WTC11 (cell line): ENCODE results near the gene INPP4B. TPM values are rescaled to one million over a fixed set of nuclear protein-coding genes. Genes with fewer than 3 reads are reported as not detected.

Source experiments
- ATAC-seq: fragments of 200-7000 bp; cut with Tn5 transposase; 2 replicates; pipeline ENCODE4 v1.10.0; 2021; ENCODE audit warnings: mild to moderate bottlenecking, moderate library complexity
- CTCF ChIA-PET: fragments of 300-600 bp; sonication (Branson Sonifier 250); formaldehyde crosslinking; loops from one replicate; lab custom pipeline; 2021; ENCODE audit warnings: antibody characterized with exemption; lab: Charles Lee
- POLR2A ChIA-PET: fragments of 350-600 bp; sonication (Branson Sonifier 250); formaldehyde crosslinking; loops from one replicate; lab custom pipeline; 2021; ENCODE audit warnings: antibody characterized with exemption; lab: Charles Lee
- DNase-seq: peaks from one replicate; pipeline ENCODE4 v3.0.0; 2021; ENCODE audit warnings: low spot score
- H3K27ac Mint-ChIP-seq: 2 replicates; pipeline ENCODE4 v1.8.0; 2021; ENCODE audit warnings: mixed read lengths
- H3K27me3 Mint-ChIP-seq: 2 replicates; pipeline ENCODE4 v1.8.0; 2021; ENCODE audit warnings: low read depth, mild to moderate bottlenecking, moderate library complexity, mixed read lengths
- H3K36me3 Mint-ChIP-seq: 2 replicates; pipeline ENCODE4 v1.8.0; 2021; ENCODE audit warnings: mixed read lengths
- H3K4me1 Mint-ChIP-seq: 2 replicates; pipeline ENCODE4 v1.8.0; 2022; ENCODE audit warnings: mixed read lengths
- H3K4me3 Mint-ChIP-seq: 2 replicates; pipeline ENCODE4 v1.8.0; 2021; ENCODE audit warnings: mild to moderate bottlenecking, moderate library complexity, mixed read lengths
- H3K9me3 Mint-ChIP-seq: 2 replicates; pipeline ENCODE4 v1.8.0; 2021; ENCODE audit warnings: mixed read lengths
- ELF4 ChIP-seq: sonication (generic); formaldehyde crosslinking; IDR thresholded peaks from 2 replicates; pipeline ENCODE4 v1.8.1; 2022; ENCODE audit warnings: low read depth, mild to moderate bottlenecking, moderate library complexity, missing genetic modification reagents
- ESRRA ChIP-seq: sonication (generic); formaldehyde crosslinking; IDR thresholded peaks from 2 replicates; pipeline ENCODE4 v1.8.1; 2022; ENCODE audit warnings: mild to moderate bottlenecking, missing genetic modification reagents, borderline replicate concordance
- ETV6 ChIP-seq: sonication (generic); formaldehyde crosslinking; IDR thresholded peaks from 2 replicates; pipeline ENCODE4 v1.8.1; 2022; ENCODE audit warnings: mild to moderate bottlenecking, missing genetic modification reagents
- FOXJ3 ChIP-seq: sonication (generic); formaldehyde crosslinking; IDR thresholded peaks from 2 replicates; pipeline ENCODE4 v1.9.0; 2021; ENCODE audit warnings: missing genetic modification reagents, mild to moderate bottlenecking, borderline replicate concordance
- FOXK1 ChIP-seq: sonication (generic); formaldehyde crosslinking; IDR thresholded peaks from 2 replicates; pipeline ENCODE4 v1.8.0; 2022; ENCODE audit warnings: mild to moderate bottlenecking, moderate library complexity, missing genetic modification reagents
- JUN ChIP-seq: sonication (generic); formaldehyde crosslinking; IDR thresholded peaks from 2 replicates; pipeline ENCODE4 v1.8.0; 2023; ENCODE audit warnings: mild to moderate bottlenecking, missing genetic modification reagents
- NFYB ChIP-seq: sonication (generic); formaldehyde crosslinking; conservative IDR thresholded peaks from 2 replicates; pipeline ENCODE4 v1.8.0; 2022; ENCODE audit warnings: low read depth, missing genetic modification reagents
- OVOL2 ChIP-seq: fragments of 250-450 bp; sonication (Bioruptor Pico); IDR thresholded peaks from 2 replicates; pipeline ENCODE4 v1.9.0; 2021; ENCODE audit warnings: mild to moderate bottlenecking, borderline replicate concordance
- SMAD3 ChIP-seq: sonication (generic); formaldehyde crosslinking; IDR thresholded peaks from 2 replicates; pipeline ENCODE4 v1.8.0; 2022; ENCODE audit warnings: missing genetic modification reagents, mild to moderate bottlenecking, borderline replicate concordance
- TEAD1 ChIP-seq: sonication (generic); formaldehyde crosslinking; IDR thresholded peaks from 2 replicates; pipeline ENCODE4 v1.8.0; 2022; ENCODE audit warnings: mild to moderate bottlenecking, missing genetic modification reagents
- ZBTB21 ChIP-seq: sonication (generic); formaldehyde crosslinking; IDR thresholded peaks from 2 replicates; pipeline ENCODE4 v1.8.1; 2023; ENCODE audit warnings: mild to moderate bottlenecking, missing genetic modification reagents, borderline replicate concordance
- ZNF263 ChIP-seq: sonication (generic); formaldehyde crosslinking; IDR thresholded peaks from 2 replicates; pipeline ENCODE4 v1.8.1; 2022; ENCODE audit warnings: low read depth, mild to moderate bottlenecking, moderate library complexity, missing genetic modification reagents
- ZNF396 ChIP-seq: fragments of 250-450 bp; sonication (Bioruptor Pico); IDR thresholded peaks from 2 replicates; pipeline ENCODE4 v1.8.0; 2021; ENCODE audit warnings: mild to moderate bottlenecking, moderate library complexity, borderline replicate concordance
- ZNF416 ChIP-seq: fragments of 250-450 bp; sonication (Bioruptor Pico); IDR thresholded peaks from 2 replicates; pipeline ENCODE4 v1.9.0; 2021; ENCODE audit warnings: mild to moderate bottlenecking, inconsistent platforms
- total RNA-seq: library from RNA; stranded (reverse); gene quantifications from 3 replicates; pipeline ENCODE4 v1.2.3, GENCODE V29; 2021
- TF ChIP-seq, protein P1 (sequence below): sonication (generic); formaldehyde crosslinking; IDR thresholded peaks from 2 replicates; pipeline ENCODE4 v1.8.0; 2023; ENCODE audit warnings: missing genetic modification reagents
- TF ChIP-seq, protein P2 (sequence below): sonication (generic); formaldehyde crosslinking; IDR thresholded peaks from 2 replicates; pipeline ENCODE4 v1.8.1; 2023; ENCODE audit warnings: mild to moderate bottlenecking, moderate library complexity, missing genetic modification reagents
- TF ChIP-seq, protein P3 (sequence below): sonication (generic); formaldehyde crosslinking; IDR thresholded peaks from 2 replicates; pipeline ENCODE4 v1.8.1; 2023; ENCODE audit warnings: mild to moderate bottlenecking, missing genetic modification reagents
- TF ChIP-seq, protein P4 (sequence below): sonication (generic); formaldehyde crosslinking; IDR thresholded peaks from 2 replicates; pipeline ENCODE4 v1.8.0; 2022; ENCODE audit warnings: mild to moderate bottlenecking, missing genetic modification reagents
- TF ChIP-seq, protein P5 (sequence below): sonication (generic); formaldehyde crosslinking; IDR thresholded peaks from 2 replicates; pipeline ENCODE4 v1.8.0; 2022; ENCODE audit warnings: mild to moderate bottlenecking, missing genetic modification reagents
- TF ChIP-seq, protein P6 (sequence below): sonication (generic); formaldehyde crosslinking; IDR thresholded peaks from 2 replicates; pipeline ENCODE4 v1.8.1; 2023; ENCODE audit warnings: mild to moderate bottlenecking, missing genetic modification reagents, moderate library complexity

The INPP4B gene
- total RNA-seq, 1 experiment from 2014 or later: 0.92 TPM

DNA sequence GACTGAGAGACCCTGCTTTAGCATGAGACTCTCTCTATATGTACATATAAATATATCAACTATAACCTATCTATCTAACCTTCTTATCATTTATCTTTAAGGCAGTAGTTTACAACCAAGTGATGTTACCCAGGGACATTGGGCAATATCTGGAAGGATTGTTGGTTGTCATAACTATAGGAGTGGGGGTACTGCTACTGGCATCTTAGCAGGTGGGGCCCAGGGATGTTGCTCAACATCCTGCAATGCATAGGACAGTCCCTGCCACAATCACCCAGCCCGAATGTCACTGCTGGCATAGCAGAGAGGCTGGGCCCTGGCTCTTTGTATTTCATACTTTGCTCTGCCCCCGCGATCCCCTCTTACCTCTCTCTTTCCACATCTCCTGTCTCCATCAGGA is 812.0 kb downstream of the INPP4B start:
- POLR2A ChIA-PET: no interaction called here
- DNase-seq (no peak), ATAC-seq (no peak)
- H3K36me3 Mint-ChIP-seq: no peaks in the 10 kb centered on the region
- H3K27ac Mint-ChIP-seq: no peak overlapping the region
- H3K27me3 Mint-ChIP-seq: no peaks in the 10 kb centered on the region; the same call in 1 of the 2 replicates
- no peaks in the 10 kb centered on the region for H3K9me3 Mint-ChIP-seq
- TF ChIP-seq, protein P1, sequence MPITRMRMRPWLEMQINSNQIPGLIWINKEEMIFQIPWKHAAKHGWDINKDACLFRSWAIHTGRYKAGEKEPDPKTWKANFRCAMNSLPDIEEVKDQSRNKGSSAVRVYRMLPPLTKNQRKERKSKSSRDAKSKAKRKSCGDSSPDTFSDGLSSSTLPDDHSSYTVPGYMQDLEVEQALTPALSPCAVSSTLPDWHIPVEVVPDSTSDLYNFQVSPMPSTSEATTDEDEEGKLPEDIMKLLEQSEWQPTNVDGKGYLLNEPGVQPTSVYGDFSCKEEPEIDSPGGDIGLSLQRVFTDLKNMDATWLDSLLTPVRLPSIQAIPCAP (CRISPR knock-in tag): no peak
- TF ChIP-seq JUN (no peak), FOXJ3 (CRISPR knock-in tag) (no peak), SMAD3 (CRISPR knock-in tag) (no peak), ZNF263 (no peak), ELF4 (CRISPR knock-in tag) (no peak), ZNF416 (CRISPR knock-in tag) (no peak), OVOL2 (CRISPR knock-in tag) (no peak), TEAD1 (CRISPR knock-in tag) (no peak)
- TF ChIP-seq, protein P2, sequence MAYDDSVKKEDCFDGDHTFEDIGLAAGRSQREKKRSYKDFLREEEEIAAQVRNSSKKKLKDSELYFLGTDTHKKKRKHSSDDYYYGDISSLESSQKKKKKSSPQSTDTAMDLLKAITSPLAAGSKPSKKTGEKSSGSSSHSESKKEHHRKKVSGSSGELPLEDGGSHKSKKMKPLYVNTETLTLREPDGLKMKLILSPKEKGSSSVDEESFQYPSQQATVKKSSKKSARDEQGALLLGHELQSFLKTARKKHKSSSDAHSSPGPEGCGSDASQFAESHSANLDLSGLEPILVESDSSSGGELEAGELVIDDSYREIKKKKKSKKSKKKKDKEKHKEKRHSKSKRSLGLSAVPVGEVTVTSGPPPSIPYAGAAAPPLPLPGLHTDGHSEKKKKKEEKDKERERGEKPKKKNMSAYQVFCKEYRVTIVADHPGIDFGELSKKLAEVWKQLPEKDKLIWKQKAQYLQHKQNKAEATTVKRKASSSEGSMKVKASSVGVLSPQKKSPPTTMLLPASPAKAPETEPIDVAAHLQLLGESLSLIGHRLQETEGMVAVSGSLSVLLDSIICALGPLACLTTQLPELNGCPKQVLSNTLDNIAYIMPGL: no peak
- TF ChIP-seq, protein P3, sequence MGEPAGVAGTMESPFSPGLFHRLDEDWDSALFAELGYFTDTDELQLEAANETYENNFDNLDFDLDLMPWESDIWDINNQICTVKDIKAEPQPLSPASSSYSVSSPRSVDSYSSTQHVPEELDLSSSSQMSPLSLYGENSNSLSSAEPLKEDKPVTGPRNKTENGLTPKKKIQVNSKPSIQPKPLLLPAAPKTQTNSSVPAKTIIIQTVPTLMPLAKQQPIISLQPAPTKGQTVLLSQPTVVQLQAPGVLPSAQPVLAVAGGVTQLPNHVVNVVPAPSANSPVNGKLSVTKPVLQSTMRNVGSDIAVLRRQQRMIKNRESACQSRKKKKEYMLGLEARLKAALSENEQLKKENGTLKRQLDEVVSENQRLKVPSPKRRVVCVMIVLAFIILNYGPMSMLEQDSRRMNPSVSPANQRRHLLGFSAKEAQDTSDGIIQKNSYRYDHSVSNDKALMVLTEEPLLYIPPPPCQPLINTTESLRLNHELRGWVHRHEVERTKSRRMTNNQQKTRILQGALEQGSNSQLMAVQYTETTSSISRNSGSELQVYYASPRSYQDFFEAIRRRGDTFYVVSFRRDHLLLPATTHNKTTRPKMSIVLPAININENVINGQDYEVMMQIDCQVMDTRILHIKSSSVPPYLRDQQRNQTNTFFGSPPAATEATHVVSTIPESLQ (CRISPR knock-in tag): no peak
- TF ChIP-seq, protein P4, sequence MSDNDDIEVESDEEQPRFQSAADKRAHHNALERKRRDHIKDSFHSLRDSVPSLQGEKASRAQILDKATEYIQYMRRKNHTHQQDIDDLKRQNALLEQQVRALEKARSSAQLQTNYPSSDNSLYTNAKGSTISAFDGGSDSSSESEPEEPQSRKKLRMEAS (CRISPR knock-in tag): no peak
- TF ChIP-seq, protein P5, sequence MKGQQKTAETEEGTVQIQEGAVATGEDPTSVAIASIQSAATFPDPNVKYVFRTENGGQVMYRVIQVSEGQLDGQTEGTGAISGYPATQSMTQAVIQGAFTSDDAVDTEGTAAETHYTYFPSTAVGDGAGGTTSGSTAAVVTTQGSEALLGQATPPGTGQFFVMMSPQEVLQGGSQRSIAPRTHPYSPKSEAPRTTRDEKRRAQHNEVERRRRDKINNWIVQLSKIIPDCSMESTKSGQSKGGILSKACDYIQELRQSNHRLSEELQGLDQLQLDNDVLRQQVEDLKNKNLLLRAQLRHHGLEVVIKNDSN (CRISPR knock-in tag): no peak
- TF ChIP-seq, protein P6, sequence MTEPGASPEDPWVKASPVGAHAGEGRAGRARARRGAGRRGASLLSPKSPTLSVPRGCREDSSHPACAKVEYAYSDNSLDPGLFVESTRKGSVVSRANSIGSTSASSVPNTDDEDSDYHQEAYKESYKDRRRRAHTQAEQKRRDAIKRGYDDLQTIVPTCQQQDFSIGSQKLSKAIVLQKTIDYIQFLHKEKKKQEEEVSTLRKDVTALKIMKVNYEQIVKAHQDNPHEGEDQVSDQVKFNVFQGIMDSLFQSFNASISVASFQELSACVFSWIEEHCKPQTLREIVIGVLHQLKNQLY: no peak
- H3K4me3 Mint-ChIP-seq: no peak overlapping the region
- CTCF ChIA-PET: no interaction called here
- peaks cover 2% of the 10 kb centered on the region; the same call in 1 of the 2 replicates for H3K4me1 Mint-ChIP-seq

DNA sequence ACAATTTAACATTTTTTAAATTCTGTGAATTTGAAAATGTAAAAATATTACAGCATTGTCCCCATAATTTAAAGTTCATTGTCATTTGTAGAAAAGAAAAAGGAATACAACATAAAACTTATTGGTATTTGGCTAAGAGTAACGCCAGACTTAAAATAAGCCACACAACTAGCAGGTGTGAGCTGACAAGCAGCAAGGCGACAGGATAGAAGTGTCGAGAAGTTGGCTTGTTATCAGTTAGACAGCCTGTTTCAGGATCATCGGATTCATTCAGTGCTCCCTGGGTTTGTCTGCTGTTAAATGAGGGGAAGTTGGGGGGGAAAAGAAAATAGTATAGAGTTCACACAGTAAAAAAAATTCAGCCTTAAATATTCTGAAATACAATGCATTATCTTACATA is 816.1 kb downstream of the INPP4B start:
- peaks cover 17% of the 10 kb centered on the region for H3K4me1 Mint-ChIP-seq
- POLR2A ChIA-PET: no interaction called here
- TF ChIP-seq FOXK1 (CRISPR knock-in tag) (no peak), ESRRA (CRISPR knock-in tag) (no peak)
- ATAC-seq: no peak
- no peak overlapping the region for H3K4me3 Mint-ChIP-seq
- no peaks in the 10 kb centered on the region for H3K9me3 Mint-ChIP-seq
- H3K27ac Mint-ChIP-seq: no peak overlapping the region
- H3K36me3 Mint-ChIP-seq: no peaks in the 10 kb centered on the region
- no peak for DNase-seq
- H3K27me3 Mint-ChIP-seq: no peaks in the 10 kb centered on the region; the same call in 1 of the 2 replicates
- CTCF ChIA-PET: no interaction called here

DNA sequence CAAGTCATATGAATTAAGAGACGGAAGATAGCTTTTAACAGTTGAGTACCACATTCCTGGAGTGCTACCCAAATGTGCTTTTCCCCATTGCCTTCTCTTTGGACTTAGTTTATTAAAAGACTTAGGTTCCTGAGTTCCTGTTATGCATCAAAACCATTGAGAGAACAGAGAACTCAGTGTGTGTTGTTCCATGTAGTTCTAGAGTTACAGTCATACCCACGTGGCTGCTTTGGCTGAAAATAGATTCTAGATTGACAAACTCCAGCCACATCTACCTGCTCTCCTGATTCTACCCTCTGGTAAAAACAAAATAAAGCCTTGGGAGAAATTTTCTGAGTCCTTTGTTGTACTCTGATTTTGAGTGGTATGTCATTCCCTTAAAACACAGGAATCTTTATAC is 824.3 kb downstream of the INPP4B start:
- POLR2A ChIA-PET: no interaction called here
- Mint-ChIP-seq H3K36me3 (no peaks in the 10 kb centered on the region), H3K4me3 (no peak overlapping the region), H3K9me3 (peaks cover 8% of the 10 kb centered on the region; the same call in 1 of the 2 replicates), H3K4me1 (peaks cover 4% of the 10 kb centered on the region; the same call in 1 of the 2 replicates), H3K27me3 (no peaks in the 10 kb centered on the region), H3K27ac (no peak overlapping the region)
- DNase-seq (no peak), ATAC-seq (no peak)
- TF ChIP-seq ZNF396 (no peak), ESRRA (CRISPR knock-in tag) (no peak), NFYB (CRISPR knock-in tag) (no peak), FOXK1 (CRISPR knock-in tag) (no peak), ZBTB21 (CRISPR knock-in tag) (no peak), ETV6 (CRISPR knock-in tag) (no peak)
- CTCF ChIA-PET: no interaction called here
